Activated CD8-positive, alpha-beta memory T cell treated with anti-CD3 and anti-CD28 coated beads, Interleukin-2, amount 10 ng/mL, durations not matched to agents 7 days and 5 days (primary cell): ENCODE results near the gene UBE2E2. TPM values are rescaled to one million over a fixed set of nuclear protein-coding genes. Genes with fewer than 3 reads are reported as not detected.
"Not testable (repeated sequence)": the region's sequence is repeated elsewhere in the genome, so short reads cannot be mapped to it uniquely, and the experiment has no call there.

Experiments
- ATAC-seq: fragments of 150-1000 bp; cut with Tn5 transposase; one replicate; pipeline ENCODE4 v1.10.0; 2021; ENCODE audit warnings: moderate library complexity
- CTCF ChIA-PET: fragments of 350-600 bp; sonication (Branson Sonifier 250); formaldehyde crosslinking; loops from one replicate; lab custom pipeline; 2021; ENCODE audit warnings: antibody characterized with exemption; lab: Charles Lee
- DNase-seq: peaks from one replicate; pipeline ENCODE4 v3.0.0-alpha.2; 2020
- H3K27ac Mint-ChIP-seq: one replicate; pipeline ENCODE4 v1.8.0; 2021; ENCODE audit warnings: mild to moderate bottlenecking, mixed read lengths
- H3K27me3 Mint-ChIP-seq: one replicate; pipeline ENCODE4 v1.8.0; 2021; ENCODE audit warnings: mixed read lengths
- H3K36me3 Mint-ChIP-seq: one replicate; pipeline ENCODE4 v1.8.0; 2021; ENCODE audit warnings: mild to moderate bottlenecking, mixed read lengths
- H3K4me1 Mint-ChIP-seq: one replicate; pipeline ENCODE4 v1.8.0; 2021; ENCODE audit warnings: mixed read lengths
- H3K4me3 Mint-ChIP-seq: one replicate; pipeline ENCODE4 v1.8.0; 2021; ENCODE audit warnings: mild to moderate bottlenecking, moderate library complexity, mixed read lengths
- H3K9me3 Mint-ChIP-seq: one replicate; pipeline ENCODE4 v1.8.0; 2022; ENCODE audit warnings: low read depth, mixed read lengths
- total RNA-seq, 2 experiments: library from RNA; stranded (reverse); gene quantifications; one replicate each; pipeline ENCODE4 v1.2.3, GENCODE V29; 2021

Gene UBE2E2
- total RNA-seq, 2 experiments from 2014 or later = 0.77 to 0.82 TPM

DNA sequence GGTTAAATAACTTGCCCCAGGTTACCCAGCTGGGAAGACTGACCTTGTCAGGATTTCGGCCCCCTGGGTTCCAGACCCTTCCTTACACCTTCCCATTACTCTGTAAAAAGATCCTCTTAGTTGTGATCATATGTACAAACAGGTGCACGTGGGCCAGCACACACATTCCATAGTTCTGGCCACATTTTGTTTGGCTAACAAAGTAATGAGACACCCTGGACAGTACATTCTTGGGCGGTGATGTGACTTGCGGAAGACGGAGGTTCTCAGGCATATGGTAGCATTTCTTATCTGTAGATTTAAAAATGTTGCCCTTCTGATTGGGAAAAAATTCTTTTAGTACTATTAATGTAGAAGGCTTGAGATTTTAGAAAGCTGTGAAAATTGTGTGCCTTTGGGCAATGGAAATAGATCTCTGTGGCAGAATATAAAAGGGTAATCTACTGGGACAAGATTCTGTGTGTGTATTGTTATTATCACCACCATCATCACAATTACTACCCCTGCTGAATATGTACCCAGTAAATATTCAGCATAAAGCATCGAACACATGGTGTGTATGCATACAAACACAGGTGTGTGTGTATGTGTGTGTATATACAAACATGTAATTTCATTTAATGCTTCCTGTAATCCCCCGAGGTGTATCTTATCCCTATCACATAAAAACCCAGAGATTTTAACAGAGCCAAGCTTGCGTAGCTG, 397.2 kb downstream of the UBE2E2 start:
- H3K36me3 Mint-ChIP-seq = no peaks in the 10 kb centered on the region
- no peaks in the 10 kb centered on the region for H3K4me1 Mint-ChIP-seq
- H3K27me3 Mint-ChIP-seq = no peaks in the 10 kb centered on the region
- CTCF ChIA-PET = no interaction called here
- ATAC-seq (no peak), DNase-seq (no peak)
- peaks cover 3% of the 10 kb centered on the region for H3K9me3 Mint-ChIP-seq
- no peak overlapping the region for H3K4me3 Mint-ChIP-seq
- H3K27ac Mint-ChIP-seq = no peak overlapping the region

DNA sequence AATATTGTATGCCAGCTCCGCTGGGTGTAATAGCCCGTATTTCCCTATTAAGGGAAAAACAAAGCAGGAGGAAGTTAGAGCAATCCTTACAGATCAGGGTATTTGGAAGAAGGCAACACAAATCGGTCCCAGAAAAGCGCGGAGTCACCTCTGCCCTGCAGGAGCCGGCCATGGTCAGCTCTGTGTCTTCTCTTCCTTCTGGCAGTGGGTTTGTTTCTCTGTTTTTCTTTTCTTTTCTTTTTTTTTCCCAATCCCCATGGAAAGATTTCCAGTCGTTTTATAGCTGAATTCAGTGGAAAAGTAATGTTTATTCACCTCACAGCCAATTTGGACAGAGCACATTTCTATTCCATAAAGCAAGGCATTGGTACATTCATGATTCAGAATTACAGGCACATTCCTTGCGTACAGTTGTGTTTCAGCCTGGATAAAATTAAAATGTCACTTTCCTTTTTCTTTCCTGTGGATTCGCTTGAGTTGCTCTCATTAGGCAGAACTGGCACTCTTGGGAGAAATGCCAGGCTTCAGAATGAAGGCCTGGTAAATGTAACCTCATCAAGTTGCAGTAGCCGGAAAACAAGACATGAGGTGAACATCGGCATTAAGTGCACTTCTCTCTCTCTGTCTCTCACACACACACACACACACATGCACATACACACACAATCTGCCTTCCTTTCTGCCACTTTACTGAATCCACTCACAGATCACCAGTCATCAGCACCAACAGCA, 398.1 kb downstream of the UBE2E2 start:
- H3K4me1 Mint-ChIP-seq = no peaks in the 10 kb centered on the region
- H3K4me3 Mint-ChIP-seq = no peak overlapping the region
- no peak overlapping the region for H3K27ac Mint-ChIP-seq
- ATAC-seq = no peak
- H3K9me3 Mint-ChIP-seq = peaks cover 2% of the 10 kb centered on the region
- H3K36me3 Mint-ChIP-seq = no peaks in the 10 kb centered on the region
- no peak for DNase-seq
- H3K27me3 Mint-ChIP-seq = peaks cover 2% of the 10 kb centered on the region
- CTCF ChIA-PET = no interaction called here

DNA sequence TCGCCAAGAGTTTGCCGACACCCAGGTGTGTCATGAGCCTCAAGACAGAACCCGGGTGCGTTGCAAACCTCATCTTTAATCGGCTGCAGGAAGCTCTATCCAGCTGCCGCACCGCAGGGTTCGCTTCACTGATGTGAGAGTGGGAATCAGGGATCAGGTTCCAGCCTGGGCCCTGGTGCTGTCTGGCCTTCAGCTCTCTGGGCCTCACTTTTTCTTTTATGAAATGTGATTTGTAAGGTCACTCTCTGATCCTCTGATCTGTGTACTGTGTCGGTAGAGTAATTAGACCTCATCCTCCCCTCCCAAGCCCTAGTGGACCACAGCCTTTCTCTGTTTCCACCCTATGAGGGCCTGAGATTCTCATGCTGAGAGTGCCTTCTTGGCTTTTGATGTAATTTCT, 399.8 kb downstream of the UBE2E2 start:
- no peak overlapping the region for H3K27ac Mint-ChIP-seq
- peaks cover 3% of the 10 kb centered on the region for H3K27me3 Mint-ChIP-seq
- no peaks in the 10 kb centered on the region for H3K36me3 Mint-ChIP-seq
- ATAC-seq (no peak), DNase-seq (no peak)
- no peak overlapping the region for H3K4me3 Mint-ChIP-seq
- no peaks in the 10 kb centered on the region for H3K4me1 Mint-ChIP-seq
- H3K9me3 Mint-ChIP-seq = no peaks in the 10 kb centered on the region
- CTCF ChIA-PET = no interaction called here

DNA sequence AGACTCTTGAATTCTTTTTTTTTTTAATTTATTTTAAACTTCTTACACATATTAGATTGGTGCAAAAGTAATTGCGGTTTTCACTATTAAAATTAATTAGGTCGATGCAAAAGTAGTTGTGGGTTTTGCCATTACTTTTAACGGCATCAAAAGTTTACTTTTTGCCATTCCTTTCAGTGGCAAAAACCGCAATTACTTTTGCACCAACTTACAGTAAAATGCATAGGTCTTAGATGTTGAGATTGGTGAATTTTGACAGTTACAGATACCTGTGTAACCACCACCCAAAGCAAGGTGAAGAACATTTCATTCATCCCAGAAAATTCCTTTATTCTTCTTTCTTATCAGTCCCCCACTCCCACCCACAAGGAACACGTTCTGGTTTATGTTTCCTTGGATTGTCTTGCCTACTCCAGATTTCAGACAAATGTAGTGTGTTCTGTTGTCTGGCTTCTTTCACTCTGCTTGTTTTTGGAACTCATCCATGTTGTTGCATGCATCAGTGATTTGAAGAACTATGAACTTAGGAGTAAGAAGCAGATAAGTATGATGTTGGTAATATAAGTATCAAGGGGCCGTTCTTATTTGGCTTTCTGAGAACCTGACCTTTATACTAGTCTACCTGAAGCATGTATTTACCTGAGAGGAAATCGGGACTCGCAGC, 404.2 kb downstream of the UBE2E2 start:
- no peak overlapping the region for H3K4me3 Mint-ChIP-seq
- H3K27me3 Mint-ChIP-seq = peaks cover 3% of the 10 kb centered on the region
- DNase-seq = no peak
- no peaks in the 10 kb centered on the region for H3K36me3 Mint-ChIP-seq
- H3K9me3 Mint-ChIP-seq = no peaks in the 10 kb centered on the region
- H3K4me1 Mint-ChIP-seq = no peaks in the 10 kb centered on the region
- ATAC-seq = no peak
- H3K27ac Mint-ChIP-seq = no peak overlapping the region
- CTCF ChIA-PET = no interaction called here

DNA sequence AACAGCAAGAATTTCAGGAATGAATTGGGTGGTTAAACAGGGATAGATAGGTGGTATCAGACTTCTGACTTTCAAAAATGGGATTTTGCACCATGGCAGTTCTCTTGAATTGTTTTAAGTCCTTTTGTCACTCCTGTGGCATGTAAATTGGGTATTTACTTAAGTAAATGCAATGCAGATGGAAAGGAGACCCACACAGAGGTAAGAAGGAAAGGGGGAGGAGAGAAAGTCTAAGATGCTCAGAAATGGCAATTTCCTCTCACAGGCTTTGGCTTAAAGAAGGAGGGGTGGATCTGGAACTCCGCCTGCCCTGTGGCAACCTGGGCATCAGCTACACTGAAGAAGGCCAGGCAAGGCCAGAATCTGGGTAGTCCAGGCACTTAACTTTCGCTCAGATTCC, 405.5 kb downstream of the UBE2E2 start:
- Mint-ChIP-seq H3K4me1 (no peaks in the 10 kb centered on the region), H3K36me3 (no peaks in the 10 kb centered on the region), H3K9me3 (no peaks in the 10 kb centered on the region), H3K4me3 (no peak overlapping the region), H3K27me3 (peaks cover 7% of the 10 kb centered on the region), H3K27ac (no peak overlapping the region)
- no peak for DNase-seq
- CTCF ChIA-PET = no interaction called here
- no peak for ATAC-seq

DNA sequence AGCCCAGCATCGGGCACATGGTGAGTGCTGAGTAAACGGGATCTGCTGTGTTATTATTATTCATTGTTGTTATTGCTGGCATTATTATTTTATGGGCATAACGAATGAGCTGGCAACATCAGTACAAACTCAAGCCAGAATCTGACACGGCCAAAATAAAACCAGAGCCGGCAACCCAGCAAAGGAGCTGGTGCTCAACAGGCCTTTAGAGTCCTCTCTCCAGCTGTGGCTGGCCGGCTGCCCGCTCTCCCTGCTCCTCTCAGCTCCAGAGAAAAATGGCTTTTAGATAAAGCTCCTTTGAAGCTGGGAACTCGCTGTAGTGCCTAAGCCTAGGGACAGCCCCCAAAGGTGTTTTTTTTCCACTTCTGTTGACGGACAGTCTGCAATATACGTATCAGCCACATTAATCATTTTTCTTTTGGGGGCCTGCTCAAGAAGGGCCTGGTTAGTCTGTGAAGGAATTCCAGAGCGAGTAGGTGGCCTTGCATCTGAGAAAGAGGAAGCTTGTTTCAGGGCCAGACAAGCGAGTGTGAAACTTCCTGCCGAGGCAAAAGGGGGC, 408.7 kb downstream of the UBE2E2 start:
- H3K4me1 Mint-ChIP-seq = peaks cover 2% of the 10 kb centered on the region
- CTCF ChIA-PET = no interaction called here
- H3K27me3 Mint-ChIP-seq = peaks cover 8% of the 10 kb centered on the region
- ATAC-seq = no peak
- H3K27ac Mint-ChIP-seq = no peak overlapping the region
- H3K9me3 Mint-ChIP-seq = no peaks in the 10 kb centered on the region
- H3K4me3 Mint-ChIP-seq = no peak overlapping the region
- H3K36me3 Mint-ChIP-seq = no peaks in the 10 kb centered on the region
- DNase-seq = no peak

DNA sequence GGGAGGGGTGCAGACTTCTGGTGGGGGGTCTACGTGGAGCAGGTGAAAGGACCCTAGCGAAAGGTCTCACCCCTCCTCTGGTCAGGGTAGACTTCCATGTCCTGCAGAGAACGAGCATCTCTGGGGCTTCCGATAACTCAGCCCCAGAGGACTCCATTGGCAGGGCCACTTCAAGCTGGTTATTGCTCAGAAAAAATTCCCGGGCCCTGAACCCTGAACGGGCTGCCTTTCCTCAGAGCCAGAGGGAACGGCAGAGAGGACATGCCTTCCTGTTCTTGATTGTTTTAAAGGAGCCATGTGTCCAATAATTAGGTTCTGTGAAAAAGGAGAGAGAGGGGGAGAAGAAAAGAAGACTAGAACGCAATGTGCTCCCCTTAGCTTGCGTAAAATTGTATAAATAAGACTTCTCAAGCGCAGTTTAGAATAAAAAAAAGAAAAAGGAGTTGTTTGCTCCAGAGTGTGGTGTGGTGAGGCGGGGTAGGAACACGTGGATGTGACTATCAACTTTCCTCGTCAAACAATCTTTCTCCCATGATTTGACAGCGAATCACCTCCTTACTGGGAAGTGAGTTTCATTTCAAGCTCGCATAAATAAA, 409.3 kb downstream of the UBE2E2 start:
- no peak overlapping the region for H3K4me3 Mint-ChIP-seq
- H3K9me3 Mint-ChIP-seq = no peaks in the 10 kb centered on the region
- CTCF ChIA-PET = no interaction called here
- peaks cover 8% of the 10 kb centered on the region for H3K27me3 Mint-ChIP-seq
- DNase-seq (no peak), ATAC-seq (no peak)
- no peaks in the 10 kb centered on the region for H3K36me3 Mint-ChIP-seq
- H3K27ac Mint-ChIP-seq = no peak overlapping the region
- H3K4me1 Mint-ChIP-seq = peaks cover 7% of the 10 kb centered on the region

DNA sequence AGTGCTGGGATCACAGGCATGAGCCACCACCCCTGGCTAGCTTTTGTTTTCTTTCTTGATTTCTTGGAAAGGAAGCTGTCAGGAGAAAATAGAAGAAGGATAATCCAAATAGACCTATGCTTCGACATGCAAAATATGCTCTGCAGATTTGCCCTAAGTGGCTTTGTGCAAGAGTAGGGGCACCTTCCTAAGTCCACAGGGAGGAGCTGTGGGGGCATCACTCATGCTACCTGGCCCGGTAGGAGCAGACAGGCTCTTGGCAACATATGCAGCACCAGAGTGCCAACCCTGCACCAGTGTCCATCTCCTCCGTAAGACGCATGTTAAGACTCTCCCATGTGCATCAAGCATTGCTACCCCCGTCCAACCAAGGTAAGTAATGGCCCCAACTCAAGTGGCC, 411.9 kb downstream of the UBE2E2 start:
- H3K9me3 Mint-ChIP-seq = no peaks in the 10 kb centered on the region
- CTCF ChIA-PET = no interaction called here
- H3K4me3 Mint-ChIP-seq = no peak overlapping the region
- ATAC-seq (no peak), DNase-seq (no peak)
- no peaks in the 10 kb centered on the region for H3K36me3 Mint-ChIP-seq
- peaks cover 8% of the 10 kb centered on the region for H3K27me3 Mint-ChIP-seq
- peaks cover 7% of the 10 kb centered on the region for H3K4me1 Mint-ChIP-seq
- no peak overlapping the region for H3K27ac Mint-ChIP-seq

DNA sequence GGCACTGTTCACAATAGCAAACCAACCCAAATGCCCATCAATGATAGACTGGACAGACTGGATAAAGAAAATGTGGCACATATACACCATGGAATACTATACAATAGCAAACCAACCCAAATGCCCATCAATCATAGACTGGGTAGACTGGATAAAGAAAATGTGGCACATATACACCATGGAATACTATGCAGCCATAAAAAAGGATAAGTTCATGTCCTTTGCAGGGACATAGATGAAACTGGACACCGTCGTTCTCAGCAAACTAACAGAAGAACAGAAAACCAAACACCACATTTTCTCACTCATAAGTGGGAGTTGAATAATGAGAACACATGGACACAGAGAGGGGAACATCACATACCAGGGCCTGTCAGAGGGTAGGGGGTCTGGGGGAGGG, 415.3 kb downstream of the UBE2E2 start:
- H3K9me3 Mint-ChIP-seq, H3K27ac Mint-ChIP-seq, ATAC-seq, CTCF ChIA-PET, DNase-seq, H3K36me3 Mint-ChIP-seq, H3K4me3 Mint-ChIP-seq, H3K27me3 Mint-ChIP-seq, H3K4me1 Mint-ChIP-seq: not testable (repeated sequence)

DNA sequence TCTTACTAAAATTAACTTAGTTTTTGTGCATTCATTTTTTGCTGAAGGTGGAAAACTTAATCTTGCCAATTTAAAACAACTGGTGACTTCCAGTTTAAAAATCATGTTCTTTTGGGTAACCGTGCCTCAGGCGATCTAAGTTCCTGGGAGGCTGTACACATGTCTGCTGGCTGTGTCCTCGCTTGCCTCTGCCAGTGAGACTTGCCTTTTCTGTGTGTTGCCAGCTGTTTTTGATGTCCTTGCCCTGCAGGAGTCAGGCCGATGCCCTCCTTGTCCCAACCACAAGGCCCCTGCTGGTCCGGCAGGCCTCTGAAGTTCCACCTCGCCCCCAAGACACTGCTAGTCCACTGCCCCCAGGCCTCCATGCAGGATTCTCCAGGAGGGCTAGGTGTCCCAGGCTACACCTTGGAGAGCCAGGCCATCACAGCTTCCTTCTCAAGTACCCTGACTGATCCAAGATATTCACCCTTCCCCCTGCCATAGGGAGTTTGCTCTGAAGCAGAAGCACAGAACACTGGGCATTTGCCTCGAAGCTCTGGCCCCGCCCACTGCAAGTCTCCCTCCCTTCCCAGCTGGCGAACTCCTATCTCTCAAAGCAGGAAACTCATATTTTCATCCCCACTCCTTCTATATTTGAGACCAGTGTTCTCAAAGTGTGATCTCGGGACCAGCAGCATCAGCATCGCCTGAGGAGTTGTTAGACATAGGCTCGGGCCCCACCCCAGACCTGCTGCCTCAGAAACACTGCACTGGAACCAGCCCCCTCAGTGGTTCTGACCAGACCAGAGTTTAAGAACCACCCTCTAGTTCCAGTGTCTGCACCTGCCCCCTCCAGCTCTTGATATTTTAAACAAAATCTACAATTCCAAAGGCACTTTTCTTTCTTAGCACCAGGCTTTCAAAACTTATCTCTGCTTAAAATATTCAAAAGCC, 416.8 kb downstream of the UBE2E2 start:
- DNase-seq (no peak), ATAC-seq (no peak)
- Mint-ChIP-seq H3K27me3 (no peaks in the 10 kb centered on the region), H3K4me3 (no peak overlapping the region), H3K27ac (no peak overlapping the region), H3K36me3 (no peaks in the 10 kb centered on the region), H3K4me1 (peaks cover 7% of the 10 kb centered on the region), H3K9me3 (no peaks in the 10 kb centered on the region)
- CTCF ChIA-PET = no interaction called here

DNA sequence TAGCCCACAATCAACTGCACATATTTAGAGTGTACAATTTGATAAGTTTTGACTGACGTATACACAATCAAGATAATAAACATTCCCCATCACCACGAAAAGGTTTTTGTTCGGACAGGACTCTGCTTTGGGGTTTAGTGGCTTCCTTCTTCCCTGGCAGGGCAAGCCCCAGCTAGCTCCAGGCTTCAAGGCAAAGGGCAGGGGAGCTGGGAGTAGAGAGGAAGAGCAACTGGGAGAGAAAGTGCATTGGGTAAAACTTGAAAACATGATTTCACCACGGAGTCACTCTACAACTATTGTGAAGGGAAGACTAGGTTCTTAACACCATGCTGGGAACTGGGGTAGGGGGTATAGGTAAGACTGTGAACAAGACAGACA, 417.5 kb downstream of the UBE2E2 start:
- CTCF ChIA-PET = no interaction called here
- no peaks in the 10 kb centered on the region for H3K36me3 Mint-ChIP-seq
- H3K27ac Mint-ChIP-seq = no peak overlapping the region
- no peaks in the 10 kb centered on the region for H3K27me3 Mint-ChIP-seq
- no peaks in the 10 kb centered on the region for H3K9me3 Mint-ChIP-seq
- ATAC-seq (no peak), DNase-seq (no peak)
- H3K4me3 Mint-ChIP-seq = no peak overlapping the region
- H3K4me1 Mint-ChIP-seq = peaks cover 7% of the 10 kb centered on the region

DNA sequence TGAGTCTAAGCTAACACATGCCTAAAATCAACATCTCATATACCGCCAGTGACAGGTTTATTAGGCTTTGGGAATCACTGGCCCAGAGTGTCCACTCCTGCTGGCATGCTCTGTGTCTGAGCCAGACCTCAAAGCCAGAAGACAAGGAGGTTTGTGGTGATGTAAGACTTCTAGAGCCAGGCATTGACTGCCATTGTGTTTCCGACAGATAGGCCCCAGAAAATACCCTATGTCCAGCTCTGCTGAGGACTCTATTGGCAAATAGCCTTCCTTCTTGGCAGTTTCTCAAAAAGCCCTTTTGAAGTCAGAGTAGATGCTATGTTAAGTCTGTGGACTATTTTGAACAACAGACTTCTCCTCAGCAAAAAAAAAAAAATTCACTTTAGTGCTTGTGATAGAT, 420.7 kb downstream of the UBE2E2 start:
- Mint-ChIP-seq H3K4me3 (no peak overlapping the region), H3K27me3 (peaks cover 4% of the 10 kb centered on the region), H3K27ac (no peak overlapping the region), H3K36me3 (no peaks in the 10 kb centered on the region), H3K4me1 (no peaks in the 10 kb centered on the region), H3K9me3 (no peaks in the 10 kb centered on the region)
- no peak for DNase-seq
- CTCF ChIA-PET = no interaction called here
- no peak for ATAC-seq

DNA sequence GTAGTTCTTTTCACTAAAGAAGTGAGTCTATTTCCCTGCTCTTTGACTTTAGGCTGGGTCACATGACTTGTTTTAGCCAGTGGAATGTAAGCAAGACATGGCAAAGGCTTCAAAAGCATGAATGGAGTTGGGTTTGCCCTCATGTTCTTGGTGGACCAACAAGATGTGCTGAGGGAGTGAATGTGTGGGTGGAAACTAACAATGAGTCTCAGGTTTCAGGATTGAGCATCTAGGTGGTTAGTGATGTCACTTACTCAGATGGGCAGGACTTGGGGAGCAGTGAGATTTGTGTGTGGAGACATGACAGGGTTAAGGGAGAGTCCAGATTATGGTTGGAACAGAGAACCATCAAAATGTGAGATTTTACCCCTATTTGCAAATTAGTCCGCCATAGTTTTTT, 421.2 kb downstream of the UBE2E2 start:
- ATAC-seq = no peak
- CTCF ChIA-PET = no interaction called here
- Mint-ChIP-seq H3K27ac (no peak overlapping the region), H3K4me3 (no peak overlapping the region), H3K9me3 (no peaks in the 10 kb centered on the region), H3K27me3 (peaks cover 4% of the 10 kb centered on the region), H3K36me3 (no peaks in the 10 kb centered on the region), H3K4me1 (no peaks in the 10 kb centered on the region)
- no peak for DNase-seq
